Spleen (tissue), 11 donors: ENCODE data around the gene ARHGAP10. TPM values are rescaled to one million over a fixed set of nuclear protein-coding genes. Genes with fewer than 3 reads are reported as not detected.

ENCODE experiments used
- DNase-seq: peaks from one replicate; pipeline ENCODE4 v3.0.0-alpha.2; 2020
- H3K27ac ChIP-seq, 8 donors: fragments of 200-600 bp; sonication (generic) in 7 of 8; 1 replicate in 4 of 8; 2 replicates in 4 of 8; pipeline versions ENCODE4 v1.5.0 to v1.8.0; 2016 to 2021; ENCODE audit warnings: inconsistent platforms in 4 of 8, mild to moderate bottlenecking in 4 of 8, moderate library complexity in 1 of 8
- H3K27me3 ChIP-seq, 7 donors: fragments of 200-600 bp; sonication (generic) in 6 of 7; replicated peaks in 1 of 7; 1 replicate in 4 of 7; 2 replicates in 3 of 7; pipeline versions ENCODE4 v1.5.0 to v1.8.0; 2016 to 2021; ENCODE audit warnings: inconsistent platforms in 3 of 7, mild to moderate bottlenecking in 1 of 7
- H3K36me3 ChIP-seq, 6 donors: fragments of 200-600 bp; sonication (generic) in 5 of 6; 1 replicate in 4 of 6; 2 replicates in 2 of 6; pipeline versions ENCODE4 v1.5.0 to v1.8.0; 2016 to 2021; ENCODE audit warnings: inconsistent platforms in 2 of 6
- H3K4me1 ChIP-seq, 6 donors: fragments of 200-600 bp; sonication (generic) in 5 of 6; 1 replicate in 3 of 6; 2 replicates in 3 of 6; pipeline versions ENCODE4 v1.5.0 to v1.8.0; 2016 to 2021; ENCODE audit warnings: inconsistent platforms in 3 of 6
- H3K4me3 ChIP-seq, 8 donors: fragments of 200-600 bp; sonication (generic) in 7 of 8; 1 replicate in 4 of 8; 2 replicates in 4 of 8; pipeline versions ENCODE4 v1.5.0 to v1.8.0; 2016 to 2021; ENCODE audit warnings: inconsistent platforms in 4 of 8, mild to moderate bottlenecking in 4 of 8, moderate library complexity in 2 of 8
- H3K9me3 ChIP-seq, 8 donors: fragments of 200-600 bp; sonication (generic) in 7 of 8; 1 replicate in 4 of 8; 2 replicates in 4 of 8; pipeline versions ENCODE4 v1.5.0 to v1.8.0; 2016 to 2021; ENCODE audit warnings: inconsistent platforms in 4 of 8
- CTCF ChIP-seq, 11 experiments: fragments of 200-600 bp in 7 of 11; fragments of 450-650 bp in 4 of 11; sonication (generic) in 4 of 11; IDR thresholded peaks in 8 of 11; conservative IDR thresholded peaks in 3 of 11; 1 replicate in 7 of 11; 2 replicates in 4 of 11; pipeline versions ENCODE4 v1.4.0 to v1.8.0; 2016 to 2021; ENCODE audit warnings: antibody characterized with exemption in 11 of 11, inconsistent platforms in 4 of 11, mild to moderate bottlenecking in 1 of 11
- POLR2A ChIP-seq, 3 donors: fragments of 450-650 bp; IDR thresholded peaks; one replicate each; pipeline ENCODE4 v1.5.1; 2017; ENCODE audit warnings: antibody characterized with exemption in 3 of 3, mild to moderate bottlenecking in 1 of 3
- POLR2AphosphoS5 ChIP-seq, 3 donors: sonication (generic); formaldehyde crosslinking; IDR thresholded peaks; one replicate each; pipeline ENCODE4 v1.5.1; 2017; ENCODE audit warnings: antibody characterized with exemption in 3 of 3
- WGBS, 5 donors: extraction: QIAGEN DNeasy Blood & Tissue Kit in 3 of 5; methylation state at CpG; one replicate each; pipeline versions ENCODE4 v1.1.5 to v1.1.7; 2013 to 2018; 5-methylcytosine and 5-hydroxymethylcytosine counted together
- intact Hi-C: fragments of 100-400 bp; cut with DNase I; formaldehyde crosslinking; loops from one replicate; pipeline ENCODE4 v1.15.0; 2023; ENCODE audit warnings: low total_unique reads
- polyA plus RNA-seq, 3 donors: library from polyadenylated mRNA; stranded (reverse); fragments of 200-250 nt; gene quantifications; one replicate each; pipeline ENCODE4 v1.2.1, GENCODE V29; 2013
- total RNA-seq, 7 donors: library from RNA; depleted of rRNA in 3 of 7; stranded (reverse); fragments of >200 nt in 3 of 7; fragmentation: NEBNext Ultra II Directional in 4 of 7; extraction: Animal tissue kit (Norgen Biotek cat#: 25700) in 4 of 7; gene quantifications; one replicate each; pipeline versions ENCODE4 v1.1.0 to v1.2.1, GENCODE V29; 2016 to 2021
- donor health status: healthy with polysubstance abuse.
- donor health status: DM: no; HTN: no; CAD: no; lungs with moderate emphysema.
- donor health status: DM: no; HTN: no; CAD: no.
- donor health status: Bipolar disorder and iron deficiency.
- donor health status: healthy.
- donor health status: DM: no; HTN: no; CAD: no.
- donor health status: DM: yes; HTN: yes; CAD: no.

Gene ARHGAP10
- total and polyA plus RNA-seq, 10 donors = 4.0 to 35.5 (median 13.3) TPM

GRCh38 chr4:147828331-147828905 lies 96.5 kb downstream of the ARHGAP10 start:
- H3K4me3 ChIP-seq = no peak overlapping the region
- WGBS, 5 donors = 54 to 78% (median 65%) methylated on average over 3 of the region's 3 CpGs
- H3K4me1 ChIP-seq = peaks cover 0 to 61% (median 21%) of the 10 kb centered on the region in 6 donors
- DNase-seq = no peak
- H3K27me3 ChIP-seq = no peaks in the 10 kb centered on the region
- peak overlapping the region in 2 of 8 donors; percentile 70 to 71 for H3K27ac ChIP-seq
- peaks cover 0 to 9% (median 0%) of the 10 kb centered on the region in 6 donors for H3K36me3 ChIP-seq
- H3K9me3 ChIP-seq = no peaks in the 10 kb centered on the region
- intact Hi-C loops = no loop called here
- no peak for TF ChIP-seq POLR2AphosphoS5 (IDR thresholded peaks at IDR 0.05)
- TF ChIP-seq POLR2A (IDR thresholded peaks at IDR 0.05) = no peak
- TF ChIP-seq CTCF (IDR thresholded peaks at IDR 0.05 in 8 of 11, conservative IDR thresholded peaks at IDR 0.05 in 3 of 11) = no peak

GRCh38 chr4:147829401-147830101 lies 97.7 kb downstream of the ARHGAP10 start:
- H3K9me3 ChIP-seq = no peaks in the 10 kb centered on the region
- H3K36me3 ChIP-seq = peaks cover 0 to 2% (median 0%) of the 10 kb centered on the region in 6 donors
- no peaks in the 10 kb centered on the region for H3K27me3 ChIP-seq
- peaks cover 0 to 61% (median 21%) of the 10 kb centered on the region in 6 donors for H3K4me1 ChIP-seq
- WGBS, 5 donors = 73 to 80% (median 75%) methylated on average over 13 of the region's 13 CpGs
- no peak overlapping the region for H3K4me3 ChIP-seq
- TF ChIP-seq CTCF (IDR thresholded peaks at IDR 0.05 in 8 of 11, conservative IDR thresholded peaks at IDR 0.05 in 3 of 11) (no peak), POLR2A (IDR thresholded peaks at IDR 0.05) (no peak), POLR2AphosphoS5 (IDR thresholded peaks at IDR 0.05) (peak in 2 of 3 donors; percentile 8 to 69)
- intact Hi-C loops = no loop called here
- no peak for DNase-seq
- H3K27ac ChIP-seq = peak overlapping the region in 5 of 8 donors; percentile 33 to 71 (median 68)

GRCh38 chr4:147830102-147830463 lies 98.2 kb downstream of the ARHGAP10 start:
- H3K4me1 ChIP-seq = peaks cover 0 to 61% (median 21%) of the 10 kb centered on the region in 6 donors
- no peaks in the 10 kb centered on the region for H3K36me3 ChIP-seq
- no peaks in the 10 kb centered on the region for H3K9me3 ChIP-seq
- H3K27me3 ChIP-seq = no peaks in the 10 kb centered on the region
- 78 to 90% (median 84%) methylated on average over 3 of the region's 3 CpGs for WGBS, 5 donors
- no peak overlapping the region for H3K4me3 ChIP-seq
- no peak for DNase-seq
- TF ChIP-seq CTCF (IDR thresholded peaks at IDR 0.05 in 8 of 11, conservative IDR thresholded peaks at IDR 0.05 in 3 of 11) = no peak
- no peak for TF ChIP-seq POLR2A (IDR thresholded peaks at IDR 0.05)
- no peak for TF ChIP-seq POLR2AphosphoS5 (IDR thresholded peaks at IDR 0.05)
- intact Hi-C loops = no loop called here
- H3K27ac ChIP-seq = peak overlapping the region in 5 of 8 donors; percentile 33 to 71 (median 68)

GRCh38 chr4:147830987-147831386 lies 99.1 kb downstream of the ARHGAP10 start:
- Histone ChIP-seq H3K4me1 (peaks cover 0 to 55% (median 21%) of the 10 kb centered on the region in 6 donors), H3K36me3 (no peaks in the 10 kb centered on the region), H3K27ac (peak overlapping the region in 6 of 8 donors; percentile 26 to 71 (median 68)), H3K27me3 (no peaks in the 10 kb centered on the region), H3K9me3 (no peaks in the 10 kb centered on the region), H3K4me3 (no peak overlapping the region)
- intact Hi-C loops = no loop called here
- TF ChIP-seq CTCF (IDR thresholded peaks at IDR 0.05 in 8 of 11, conservative IDR thresholded peaks at IDR 0.05 in 3 of 11) = no peak
- WGBS, 5 donors = 81 to 90% (median 88%) methylated on average over 3 of the region's 3 CpGs
- DNase-seq = no peak
